SK-N-SH (cell line): ENCODE measurements around the gene PDE6G. TPM values are rescaled to one million over a fixed set of nuclear protein-coding genes. Genes with fewer than 3 reads are reported as not detected.

ENCODE experiments used
- CTCF ChIA-PET: fragments of 300-600, 350-600 bp; formaldehyde crosslinking; extraction: SDS; loops from one replicate; lab custom pipeline; 2021; lab: Yijun Ruan, JAX
- POLR2A ChIA-PET: fragments of 350-600 bp; sonication (Branson Sonifier 250); formaldehyde crosslinking; extraction: SDS; loops from one replicate; lab custom pipeline; 2020; ENCODE audit warnings: antibody characterized with exemption, inconsistent platforms; lab: Yijun Ruan, JAX
- DNase-seq: peaks from one replicate; pipeline ENCODE4 v3.0.0; 2012
- H2AFZ ChIP-seq: fragments of 200-600 bp; sonication (generic); 2 replicates; pipeline ENCODE4 v1.8.1; 2016; ENCODE audit warnings: antibody characterized with exemption, mild to moderate bottlenecking, low read depth
- H3F3A ChIP-seq: fragments of 200-600 bp; sonication (generic); replicated peaks from 2 replicates; pipeline ENCODE3; 2016; ENCODE audit warnings: antibody characterized with exemption, mild to moderate bottlenecking; ENCODE audit not compliant: insufficient read depth
- H3K27ac ChIP-seq, 2 experiments: fragments of 200-500 bp in 1 of 2; fragments of 200-600 bp in 1 of 2; sonication (Bioruptor generic) in 1 of 2; sonication (generic), shearing (Covaris generic) in 1 of 2; 2 replicates each; pipeline versions ENCODE4 v1.5.1 to v1.6.1; 2014 to 2016; ENCODE audit warnings: low read depth in 2 of 2, inconsistent platforms in 1 of 2, low read length in 1 of 2, mild to moderate bottlenecking in 1 of 2, mixed read lengths in 1 of 2
- H3K27me3 ChIP-seq: fragments of 200-600 bp; sonication (generic), shearing (Covaris generic); 2 replicates; pipeline ENCODE4 v1.6.1; 2016; ENCODE audit warnings: mixed run types; ENCODE audit not compliant: insufficient read depth
- H3K36me3 ChIP-seq, 2 experiments: fragments of 200-500 bp in 1 of 2; fragments of 200-600 bp in 1 of 2; sonication (Bioruptor generic) in 1 of 2; sonication (generic) in 1 of 2; replicated peaks in 1 of 2; 2 replicates each; pipeline versions ENCODE3 to v1.5.1; 2014 to 2016; ENCODE audit warnings: low read length in 1 of 2, mild to moderate bottlenecking in 1 of 2; ENCODE audit not compliant: insufficient read depth in 2 of 2, control insufficient read depth in 1 of 2
- H3K4me1 ChIP-seq, 2 experiments: fragments of 200-500 bp in 1 of 2; fragments of 200-600 bp in 1 of 2; sonication (Bioruptor generic) in 1 of 2; sonication (generic), shearing (Covaris generic) in 1 of 2; 2 replicates each; pipeline versions ENCODE4 v1.5.1 to v1.6.1; 2014 to 2016; ENCODE audit warnings: low read depth in 1 of 2, low read length in 1 of 2, mixed run types in 1 of 2; ENCODE audit not compliant: insufficient read depth in 2 of 2, control insufficient read depth in 1 of 2
- H3K4me2 ChIP-seq: fragments of 200-600 bp; sonication (generic), shearing (Covaris generic); 2 replicates; pipeline ENCODE4 v1.6.1; 2017; ENCODE audit warnings: mixed run types
- H3K4me3 ChIP-seq, 2 experiments: fragments of 200-500 bp in 1 of 2; fragments of 200-600 bp in 1 of 2; sonication (Bioruptor generic) in 1 of 2; sonication (generic), shearing (Covaris generic) in 1 of 2; 2 replicates each; pipeline versions ENCODE4 v1.5.1 to v1.8.1; 2014 to 2016; ENCODE audit warnings: low read depth in 2 of 2, inconsistent platforms in 1 of 2, low read length in 1 of 2, mild to moderate bottlenecking in 1 of 2, mixed read lengths in 1 of 2, moderate library complexity in 1 of 2
- H3K79me2 ChIP-seq: fragments of 200-600 bp; sonication (generic); 2 replicates; pipeline ENCODE4 v1.8.1; 2017; ENCODE audit warnings: mild to moderate bottlenecking; ENCODE audit not compliant: insufficient read depth
- H3K9ac ChIP-seq: fragments of 200-600 bp; sonication (generic); 2 replicates; pipeline ENCODE4 v1.6.1; 2017; ENCODE audit warnings: mixed run types
- H3K9me2 ChIP-seq: fragments of 200-600 bp; sonication (generic); 2 replicates; pipeline ENCODE4 v1.6.1; 2017; ENCODE audit warnings: mixed run types
- H3K9me3 ChIP-seq: fragments of 200-600 bp; sonication (generic); 2 replicates; pipeline ENCODE4 v1.6.1; 2017; ENCODE audit warnings: mixed run types, mild to moderate bottlenecking, moderate library complexity
- H4K20me1 ChIP-seq: fragments of 200-600 bp; sonication (generic); 2 replicates; pipeline ENCODE4 v1.6.1; 2017; ENCODE audit warnings: mild to moderate bottlenecking, mixed run types; ENCODE audit not compliant: insufficient read depth
- ELF1 ChIP-seq: IDR thresholded peaks from 2 replicates; pipeline ENCODE4 v1.4.0; 2012
- FOSL2 ChIP-seq: IDR thresholded peaks from 2 replicates; pipeline ENCODE4 v1.4.0; 2012; ENCODE audit warnings: low read depth, mild to moderate bottlenecking, moderate library complexity, borderline replicate concordance
- FOXJ3 ChIP-seq: sonication (generic); formaldehyde crosslinking; IDR thresholded peaks from 2 replicates; pipeline ENCODE4 v1.5.1; 2020; ENCODE audit warnings: mild to moderate bottlenecking, missing genetic modification reagents
- FOXM1 ChIP-seq: IDR thresholded peaks from 2 replicates; pipeline ENCODE4 v1.4.0; 2012; ENCODE audit warnings: low read depth, mild to moderate bottlenecking
- IRF3 ChIP-seq: fragments of 150-350 bp; IDR thresholded peaks from 2 replicates; pipeline ENCODE4 v1.6.1; 2016; ENCODE audit warnings: mild to moderate bottlenecking, low read depth, low read length
- JUND ChIP-seq: IDR thresholded peaks from 2 replicates; pipeline ENCODE4 v1.4.0; 2012
- MAX ChIP-seq: IDR thresholded peaks from 2 replicates; pipeline ENCODE4 v1.4.0; 2012; ENCODE audit warnings: low read depth
- NFIC ChIP-seq: IDR thresholded peaks from 2 replicates; pipeline ENCODE4 v1.4.0; 2012; ENCODE audit warnings: borderline replicate concordance
- NRF1 ChIP-seq: IDR thresholded peaks from 2 replicates; pipeline ENCODE4 v1.6.1; 2012; ENCODE audit warnings: low read depth, mild to moderate bottlenecking, low read length
- POLR2AphosphoS5 ChIP-seq: IDR thresholded peaks from 2 replicates; pipeline ENCODE4 v1.6.1; 2012; ENCODE audit warnings: low read depth, low read length
- REST ChIP-seq: IDR thresholded peaks from 2 replicates; pipeline ENCODE4 v1.6.1; 2012; ENCODE audit warnings: mild to moderate bottlenecking, low read depth, low read length, moderate library complexity
- RFX5 ChIP-seq: IDR thresholded peaks from 2 replicates; pipeline ENCODE4 v1.6.1; 2012; ENCODE audit warnings: mild to moderate bottlenecking, improper control_type of control experiment, low read length
- SMC3 ChIP-seq: IDR thresholded peaks from 2 replicates; pipeline ENCODE4 v1.6.1; 2012; ENCODE audit warnings: low read depth, low read length, improper control_type of control experiment
- TAF1 ChIP-seq: IDR thresholded peaks from 2 replicates; pipeline ENCODE4 v1.6.1; 2012; ENCODE audit warnings: low read depth, mild to moderate bottlenecking, low read length, moderate library complexity, borderline replicate concordance
- TEAD4 ChIP-seq: IDR thresholded peaks from 2 replicates; pipeline ENCODE4 v1.4.0; 2012; ENCODE audit warnings: mild to moderate bottlenecking, borderline replicate concordance; ENCODE audit not compliant: insufficient read depth
- USF1 ChIP-seq: IDR thresholded peaks from 2 replicates; pipeline ENCODE4 v1.4.0; 2012; ENCODE audit warnings: low read depth, borderline replicate concordance
- WGBS: methylation state at CpG from one replicate; pipeline ENCODE4 v1.1.6; 2017; ENCODE audit warnings: low lambda C conversion rate; 5-methylcytosine and 5-hydroxymethylcytosine counted together
- polyA plus RNA-seq, 3 experiments: library from polyadenylated mRNA; depleted of rRNA; stranded (reverse); fragments of >200 nt; gene quantifications; 2 replicates each; pipeline ENCODE4 v1.2.3, GENCODE V29; 2012

The PDE6G gene
- polyA plus RNA-seq, 1 of the 3 experiments (the other 2 are of a cell fraction): 5.0 TPM

GRCh38 chr17:81691196-81691595 lies 34.9 kb upstream of the PDE6G start:
- Histone ChIP-seq H3K27me3 (no peaks in the 10 kb centered on the region), H3K9ac (no peak overlapping the region), H3K9me3 (no peaks in the 10 kb centered on the region), H3K4me3 (no peak overlapping the region), H3K36me3 (peaks cover 49 to 99% of the 10 kb centered on the region in 2 experiments), H3K27ac (no peak overlapping the region), H3F3A (peaks cover 18% of the 10 kb centered on the region), H4K20me1 (peaks cover 71% of the 10 kb centered on the region), H3K4me1 (no peaks in the 10 kb centered on the region; a peak in 1 of 4 replicates), H3K4me2 (no peak overlapping the region), H2AFZ (no peak overlapping the region), H3K79me2 (peaks cover 94% of the 10 kb centered on the region), H3K9me2 (no peaks in the 10 kb centered on the region)
- CTCF ChIA-PET: interaction anchor here (0.6 to 0.8 kb wide), 2 partner anchors 11 to 497 kb away, joined by 3 read pairs; no protein-coding TSS in a partner anchor
- POLR2A ChIA-PET: interaction anchor here (1.5 kb wide), 1 partner anchor 10 kb away, joined by 3 read pairs; no protein-coding TSS in a partner anchor
- DNase-seq: no peak
- TF ChIP-seq FOXM1: no peak
- TF ChIP-seq MAX: no peak
- TF ChIP-seq JUND: no peak
- TF ChIP-seq NRF1: no peak
- no peak for TF ChIP-seq NFIC
- TF ChIP-seq FOSL2: no peak
- TF ChIP-seq SMC3: no peak
- no peak for TF ChIP-seq FOXJ3 (CRISPR knock-in tag)
- TF ChIP-seq REST: no peak
- no peak for TF ChIP-seq TEAD4
- TF ChIP-seq RFX5: no peak
- TF ChIP-seq POLR2AphosphoS5: no peak
- no peak for TF ChIP-seq TAF1
- no peak for TF ChIP-seq ELF1
- no peak for TF ChIP-seq USF1
- TF ChIP-seq IRF3: no peak
- 99% methylated on average over 18 of the region's 18 CpGs for WGBS
